Measurements from ENCODE around the gene PRRT1.

The PRRT1 gene

GRCh38 chr6:32140420-32141046 is 11.2 kb downstream of the PRRT1 start:
- Histone ChIP-seq H2AFZ (ENCODE audit: low read depth, low read length) (no peak overlapping the region), H3K79me1 (replicated peaks; ENCODE audit: low read length, poor library complexity, severe bottlenecking) (no peaks in the 10 kb centered on the region), H3K14ac (ENCODE audit: low read length in 2 of 2) (no peak overlapping the region), H3K4me3 (ENCODE audit: insufficient read depth in 1 of 2, low read depth in 1 of 2, low read length in 2 of 2) (no peak overlapping the region), H3K9me3 (ENCODE audit: control insufficient read depth, low read length) (no peaks in the 10 kb centered on the region), H3K4me1 (ENCODE audit: control insufficient read depth, insufficient read depth, low read depth, low read length) (no peaks in the 10 kb centered on the region), H3K27ac (ENCODE audit: low read length, poor library complexity, severe bottlenecking) (no peak overlapping the region), H2BK12ac (ENCODE audit: low read length in 2 of 2) (no peak overlapping the region), H3K36me3 (ENCODE audit: control insufficient read depth in 1 of 2, insufficient read depth in 2 of 2, low read depth in 1 of 2, low read length in 2 of 2) (no peaks in the 10 kb centered on the region), H4K8ac (ENCODE audit: low read length) (no peak overlapping the region), H2BK5ac (ENCODE audit: low read depth, low read length, poor library complexity, severe bottlenecking) (no peak overlapping the region), H3K4ac (ENCODE audit: low read depth in 1 of 2, low read length in 2 of 2) (no peak overlapping the region), H3K27me3 (ENCODE audit: control insufficient read depth in 1 of 2, insufficient read depth in 1 of 2, low read length in 2 of 2) (peaks cover 0 to 3% of the 10 kb centered on the region in 2 experiments), H3K23ac (ENCODE audit: low read length in 2 of 2) (no peak overlapping the region), H2BK120ac (ENCODE audit: low read depth, low read length) (no peak overlapping the region), H3K18ac (ENCODE audit: low read depth in 1 of 2, low read length in 2 of 2) (no peak overlapping the region), H3K9ac (ENCODE audit: low read length) (no peak overlapping the region), H2AK5ac (ENCODE audit: low read length, severe bottlenecking) (no peak overlapping the region), H3K4me2 (ENCODE audit: low read length, poor library complexity, severe bottlenecking) (no peak overlapping the region), H2BK15ac (ENCODE audit: low read depth, poor library complexity, severe bottlenecking) (no peak overlapping the region), H4K91ac (ENCODE audit: low read length) (no peak overlapping the region)
- peak; percentile 48 for DNase-seq
- WGBS, result 74% methylated on average over 5 of the region's 5 CpGs

- 91% methylated on average over 5 of the region's 5 CpGs for WGBS
Observed at GRCh38 chr6:32139590-32139989, 12.1 kb downstream of the PRRT1 start.

GRCh38 chr6:32137454-32137853 is 14.3 kb downstream of the PRRT1 start:
- Histone ChIP-seq H3K27ac (ENCODE audit: low read length, poor library complexity, severe bottlenecking) (no peak overlapping the region), H3K4ac (ENCODE audit: low read depth in 1 of 2, low read length in 2 of 2) (no peak overlapping the region), H3K23ac (ENCODE audit: low read length in 2 of 2) (no peak overlapping the region), H3K14ac (ENCODE audit: low read length in 2 of 2) (no peak overlapping the region), H2BK15ac (ENCODE audit: low read depth, poor library complexity, severe bottlenecking) (no peak overlapping the region), H3K36me3 (ENCODE audit: control insufficient read depth in 1 of 2, insufficient read depth in 2 of 2, low read depth in 1 of 2, low read length in 2 of 2) (no peaks in the 10 kb centered on the region), H3K4me1 (ENCODE audit: control insufficient read depth, insufficient read depth, low read depth, low read length) (no peaks in the 10 kb centered on the region), H3K4me2 (ENCODE audit: low read length, poor library complexity, severe bottlenecking) (no peak overlapping the region), H3K9me3 (ENCODE audit: control insufficient read depth, low read length) (no peaks in the 10 kb centered on the region), H4K8ac (ENCODE audit: low read length) (no peak overlapping the region), H2AFZ (ENCODE audit: low read depth, low read length) (no peak overlapping the region), H3K18ac (ENCODE audit: low read depth in 1 of 2, low read length in 2 of 2) (no peak overlapping the region), H2BK120ac (ENCODE audit: low read depth, low read length) (no peak overlapping the region), H2BK5ac (ENCODE audit: low read depth, low read length, poor library complexity, severe bottlenecking) (no peak overlapping the region), H2AK5ac (ENCODE audit: low read length, severe bottlenecking) (no peak overlapping the region), H3K79me1 (replicated peaks; ENCODE audit: low read length, poor library complexity, severe bottlenecking) (no peaks in the 10 kb centered on the region), H3K9ac (ENCODE audit: low read length) (no peak overlapping the region), H2BK12ac (ENCODE audit: low read length in 2 of 2) (no peak overlapping the region), H4K91ac (ENCODE audit: low read length) (no peak overlapping the region), H3K27me3 (ENCODE audit: control insufficient read depth in 1 of 2, insufficient read depth in 1 of 2, low read length in 2 of 2) (peaks cover 0 to 6% of the 10 kb centered on the region in 2 experiments), H3K4me3 (ENCODE audit: insufficient read depth in 1 of 2, low read depth in 1 of 2, low read length in 2 of 2) (no peak overlapping the region)
- no peak for DNase-seq

More at GRCh38 chr6:32139590-32139989, 12.1 kb downstream of the PRRT1 start:
- H3K4me2 ChIP-seq (ENCODE audit: low read length, poor library complexity, severe bottlenecking), result no peak overlapping the region
- no peak overlapping the region for H2BK12ac ChIP-seq (ENCODE audit: low read length in 2 of 2)
- no peaks in the 10 kb centered on the region for H3K9me3 ChIP-seq (ENCODE audit: control insufficient read depth, low read length)
- no peak for DNase-seq
- H3K27ac ChIP-seq (ENCODE audit: low read length, poor library complexity, severe bottlenecking), result no peak overlapping the region
- H3K27me3 ChIP-seq (ENCODE audit: control insufficient read depth in 1 of 2, insufficient read depth in 1 of 2, low read length in 2 of 2), result peaks cover 0 to 3% of the 10 kb centered on the region in 2 experiments
- no peaks in the 10 kb centered on the region for H3K79me1 ChIP-seq (replicated peaks; ENCODE audit: low read length, poor library complexity, severe bottlenecking)
- no peak overlapping the region for H3K14ac ChIP-seq (ENCODE audit: low read length in 2 of 2)
- H3K4ac ChIP-seq (ENCODE audit: low read depth in 1 of 2, low read length in 2 of 2), result no peak overlapping the region
- H3K4me3 ChIP-seq (ENCODE audit: insufficient read depth in 1 of 2, low read depth in 1 of 2, low read length in 2 of 2), result no peak overlapping the region
- no peak overlapping the region for H3K9ac ChIP-seq (ENCODE audit: low read length)
- H3K4me1 ChIP-seq (ENCODE audit: control insufficient read depth, insufficient read depth, low read depth, low read length), result no peaks in the 10 kb centered on the region
- no peaks in the 10 kb centered on the region for H3K36me3 ChIP-seq (ENCODE audit: control insufficient read depth in 1 of 2, insufficient read depth in 2 of 2, low read depth in 1 of 2, low read length in 2 of 2)
- no peak overlapping the region for H2AFZ ChIP-seq (ENCODE audit: low read depth, low read length)
- H4K8ac ChIP-seq (ENCODE audit: low read length), result no peak overlapping the region
- no peak overlapping the region for H3K23ac ChIP-seq (ENCODE audit: low read length in 2 of 2)
- no peak overlapping the region for H2BK5ac ChIP-seq (ENCODE audit: low read depth, low read length, poor library complexity, severe bottlenecking)
- H2AK5ac ChIP-seq (ENCODE audit: low read length, severe bottlenecking), result no peak overlapping the region
- H3K18ac ChIP-seq (ENCODE audit: low read depth in 1 of 2, low read length in 2 of 2), result no peak overlapping the region
- H2BK15ac ChIP-seq (ENCODE audit: low read depth, poor library complexity, severe bottlenecking), result no peak overlapping the region
- H4K91ac ChIP-seq (ENCODE audit: low read length), result no peak overlapping the region
- H2BK120ac ChIP-seq (ENCODE audit: low read depth, low read length), result no peak overlapping the region

GRCh38 chr6:32133786-32134185 is 18.0 kb downstream of the PRRT1 start:
- Histone ChIP-seq H3K4ac (ENCODE audit: low read depth in 1 of 2, low read length in 2 of 2) (no peak overlapping the region), H2BK5ac (ENCODE audit: low read depth, low read length, poor library complexity, severe bottlenecking) (no peak overlapping the region), H3K27ac (ENCODE audit: low read length, poor library complexity, severe bottlenecking) (no peak overlapping the region), H2BK120ac (ENCODE audit: low read depth, low read length) (no peak overlapping the region), H3K23ac (ENCODE audit: low read length in 2 of 2) (no peak overlapping the region), H2AK5ac (ENCODE audit: low read length, severe bottlenecking) (no peak overlapping the region), H2BK12ac (ENCODE audit: low read length in 2 of 2) (no peak overlapping the region), H2BK15ac (ENCODE audit: low read depth, poor library complexity, severe bottlenecking) (no peak overlapping the region), H3K4me2 (ENCODE audit: low read length, poor library complexity, severe bottlenecking) (no peak overlapping the region), H4K8ac (ENCODE audit: low read length) (no peak overlapping the region), H2AFZ (ENCODE audit: low read depth, low read length) (no peak overlapping the region), H4K91ac (ENCODE audit: low read length) (no peak overlapping the region), H3K4me3 (ENCODE audit: insufficient read depth in 1 of 2, low read depth in 1 of 2, low read length in 2 of 2) (no peak overlapping the region), H3K14ac (ENCODE audit: low read length in 2 of 2) (no peak overlapping the region), H3K4me1 (ENCODE audit: control insufficient read depth, insufficient read depth, low read depth, low read length) (peaks cover 11% of the 10 kb centered on the region), H3K9me3 (ENCODE audit: control insufficient read depth, low read length) (no peaks in the 10 kb centered on the region), H3K79me1 (replicated peaks; ENCODE audit: low read length, poor library complexity, severe bottlenecking) (peaks cover 10% of the 10 kb centered on the region), H3K36me3 (ENCODE audit: control insufficient read depth in 1 of 2, insufficient read depth in 2 of 2, low read depth in 1 of 2, low read length in 2 of 2) (no peaks in the 10 kb centered on the region), H3K27me3 (ENCODE audit: control insufficient read depth in 1 of 2, insufficient read depth in 1 of 2, low read length in 2 of 2) (peaks cover 0 to 6% of the 10 kb centered on the region in 2 experiments), H3K9ac (ENCODE audit: low read length) (no peak overlapping the region), H3K18ac (ENCODE audit: low read depth in 1 of 2, low read length in 2 of 2) (no peak overlapping the region)
- no peak for DNase-seq
- 53% methylated on average over 1 of the region's 4 CpGs for WGBS

Measured in mesenchymal stem cell (in vitro differentiated cells and primary cell).